HG02623 (cell line): ENCODE measurements around the gene SIRPG.
"Not testable (repeated sequence)": the region's sequence is repeated elsewhere in the genome, so short reads cannot be mapped to it uniquely, and the experiment has no call there.

Source experiments
- ATAC-seq: cut with Tn5 transposase; IDR thresholded peaks from one replicate; pipeline ENCODE4 v1.9.1; 2021; ENCODE audit warnings: moderate library complexity; ENCODE audit not compliant: unreplicated experiment

SIRPG gene

DNA sequence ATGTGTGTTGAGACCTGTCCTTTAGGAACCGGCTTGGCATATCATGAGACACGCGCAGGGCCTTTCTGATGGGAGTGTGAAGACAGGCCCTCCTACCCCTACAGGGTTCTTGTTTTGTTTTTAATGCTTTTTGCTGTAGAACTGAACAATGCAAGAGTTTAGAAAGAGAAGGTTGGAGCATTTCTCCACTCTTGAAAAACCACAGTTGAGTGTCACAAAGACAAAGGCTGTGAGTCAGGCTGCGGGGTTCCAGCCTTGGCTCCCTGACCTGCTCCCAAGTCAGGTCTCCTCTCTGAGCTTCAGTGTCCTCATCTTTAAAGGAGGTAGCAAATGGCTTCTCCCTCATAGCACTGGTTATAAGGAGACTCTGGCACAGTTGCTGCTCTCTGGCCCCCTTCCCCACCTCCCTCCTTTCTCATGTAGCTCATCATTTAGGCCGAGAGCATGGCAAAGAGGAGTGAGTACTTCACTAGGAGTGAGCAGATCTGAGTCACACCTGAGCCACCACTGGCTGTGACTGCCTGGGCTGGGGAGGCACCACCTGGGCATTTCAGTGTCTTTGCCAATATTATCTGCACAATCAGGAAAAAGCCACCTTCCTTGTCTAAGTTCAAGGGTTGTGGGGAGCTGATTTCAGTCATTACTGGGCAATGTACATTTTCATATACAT is 48.8 kb downstream of the SIRPG start:
- not testable (repeated sequence) for ATAC-seq

DNA sequence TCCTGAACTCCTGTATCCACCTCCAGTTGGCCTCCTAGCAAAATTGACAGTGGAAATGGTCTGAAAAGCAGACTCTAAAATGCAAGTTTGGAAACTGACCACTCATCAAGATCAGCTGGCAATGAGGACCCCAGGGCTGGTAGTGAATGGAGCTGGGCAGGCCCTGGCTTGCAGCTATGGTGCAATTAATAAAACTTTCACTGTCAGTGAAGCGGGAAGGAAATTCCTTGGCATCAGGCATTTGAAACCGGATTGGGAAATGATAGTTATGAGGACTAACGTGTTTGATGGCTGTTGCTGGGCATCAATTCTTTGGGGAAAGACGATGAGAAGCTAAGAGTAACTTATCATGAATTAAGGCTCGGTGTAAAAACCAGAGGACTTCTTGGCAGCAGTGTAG is 56.8 kb downstream of the SIRPG start:
- no peak for ATAC-seq

DNA sequence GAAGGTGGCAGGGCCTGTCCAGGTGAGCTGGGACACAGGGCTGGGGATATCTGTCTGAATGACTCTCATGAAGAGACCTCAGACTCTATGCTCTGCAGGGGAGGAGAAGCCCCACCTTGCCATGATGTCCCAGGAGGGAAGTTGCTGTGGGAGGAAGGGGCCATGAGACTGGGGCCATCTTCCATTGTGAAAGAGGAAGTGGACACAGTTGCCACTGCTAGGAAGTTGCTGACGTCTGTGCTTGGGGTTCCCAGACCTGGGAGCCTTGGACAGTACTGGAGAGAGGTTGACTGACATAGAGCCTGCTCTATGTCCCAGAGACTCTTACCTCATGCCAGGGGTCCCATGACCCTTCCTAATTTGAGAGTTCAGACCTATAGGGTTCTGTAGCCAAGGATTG is 62.2 kb downstream of the SIRPG start:
- ATAC-seq, result no peak

DNA sequence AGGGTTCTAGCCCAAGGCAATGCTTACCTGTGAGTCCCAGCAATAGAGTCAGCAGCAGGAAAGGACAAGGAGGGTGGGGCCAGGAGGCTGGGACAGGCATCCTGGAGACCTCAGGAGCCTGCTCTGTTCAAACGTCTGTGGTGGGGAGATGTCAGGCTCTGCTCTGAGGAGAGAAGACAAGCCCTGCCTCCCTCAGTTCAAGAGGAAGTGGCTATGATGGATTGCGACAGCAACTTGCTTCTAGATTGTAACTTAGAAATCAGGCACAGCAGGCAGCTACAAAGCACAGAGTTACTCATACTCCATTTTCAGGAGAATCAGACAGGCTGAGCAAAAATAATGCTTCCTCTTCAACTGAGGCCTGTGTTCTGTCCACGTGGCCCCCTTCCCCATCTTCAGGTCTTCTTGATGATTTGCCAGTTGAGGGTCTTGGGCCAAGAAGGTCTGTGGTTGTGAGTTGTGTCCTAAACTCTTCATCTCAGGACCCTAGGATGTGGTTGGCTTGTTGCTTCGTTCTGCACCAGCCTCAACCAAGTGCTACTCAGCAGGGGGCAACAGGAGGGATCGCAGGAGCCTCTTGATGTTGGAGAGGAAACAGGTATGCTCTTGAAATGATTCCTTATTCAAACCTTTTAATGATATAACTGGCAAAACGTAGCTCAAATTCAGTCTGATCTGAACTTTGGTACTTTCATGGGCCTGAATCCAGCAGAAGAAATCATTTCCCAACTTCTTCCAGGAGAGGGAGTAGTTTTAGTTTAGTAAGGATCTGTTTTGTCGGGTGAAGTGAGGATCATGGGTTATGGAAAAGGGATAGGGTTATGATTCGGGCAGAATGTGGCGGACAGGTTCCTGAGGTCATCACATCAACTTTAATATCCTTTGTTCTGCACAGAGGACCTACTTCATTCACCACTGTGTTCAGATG is 68.8 kb downstream of the SIRPG start:
- no peak for ATAC-seq

DNA sequence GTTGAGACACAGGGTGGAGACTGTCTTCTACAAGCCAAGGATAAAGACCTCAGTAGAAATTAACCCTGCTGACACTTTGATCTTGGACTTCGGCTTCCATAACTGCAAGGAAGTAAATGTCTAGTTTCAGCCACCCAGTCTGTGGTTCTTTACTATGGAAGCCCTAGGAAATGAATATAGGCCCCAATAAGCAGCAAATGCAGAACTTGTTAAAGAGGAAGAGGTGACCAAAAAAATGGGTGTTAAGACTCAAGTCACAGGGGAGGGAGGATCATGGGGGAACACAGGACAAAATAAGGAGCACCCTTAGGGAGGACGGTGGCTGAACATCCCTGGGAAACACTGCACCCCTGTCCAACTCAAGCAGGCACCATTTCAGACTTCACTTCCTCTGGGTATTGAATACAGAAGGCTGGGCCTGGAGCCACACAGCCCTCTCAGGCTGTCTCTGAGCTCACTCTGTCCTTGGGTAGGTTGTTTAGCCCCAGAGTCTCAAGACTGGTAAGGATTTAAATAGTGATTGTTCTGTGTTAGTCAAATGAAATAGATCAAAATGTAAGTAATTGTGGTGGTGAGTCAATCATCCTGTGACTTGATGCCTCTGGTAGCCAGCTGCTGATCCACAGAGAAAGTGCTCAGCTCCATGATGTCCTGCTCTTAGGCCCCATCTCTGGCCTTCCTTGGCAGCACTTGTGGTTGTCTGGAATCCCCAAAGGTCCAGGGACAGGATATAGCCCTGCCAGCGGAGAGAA is 69.6 kb downstream of the SIRPG start:
- no peak for ATAC-seq

DNA sequence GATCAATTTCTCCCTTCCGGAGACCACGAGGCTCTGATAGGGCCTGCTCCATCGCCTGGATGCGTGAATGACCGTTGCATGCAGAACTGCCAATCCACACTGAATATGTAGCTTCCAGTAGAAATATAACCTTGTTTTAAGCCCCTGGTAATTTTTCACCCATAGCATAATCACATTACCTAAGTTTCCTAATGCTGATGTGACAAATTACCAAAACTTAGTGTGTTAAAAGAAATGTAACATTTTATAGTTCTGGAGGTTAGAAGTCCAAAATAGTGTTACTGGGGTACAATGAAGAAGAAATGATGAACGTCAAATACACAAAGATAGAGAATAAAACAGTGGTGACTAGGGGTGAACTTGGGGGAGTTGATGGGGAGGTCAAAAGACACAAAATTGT is 78.1 kb downstream of the SIRPG start:
- ATAC-seq, result no peak
